ENCODE measurements around the gene ZMYND15. TPM values are rescaled to one million over a fixed set of nuclear protein-coding genes. Genes with fewer than 3 reads are reported as not detected.

The ZMYND15 gene
- total and polyA plus RNA-seq, 2 donors (not counting 1 experiment from before 2014, with no cell fraction given), result under 0.01 to 0.11 TPM

GRCh38 chr17:4795168-4795567 is 55.5 kb downstream of the ZMYND15 start:
- H3K9me3 ChIP-seq (ENCODE audit: control insufficient read depth, insufficient read depth, low read depth, low read length), result no peaks in the 10 kb centered on the region
- H4K20me1 ChIP-seq (ENCODE audit: control insufficient read depth, extremely low read depth, insufficient read depth, low read length), result no peaks in the 10 kb centered on the region
- H3K27me3 ChIP-seq (ENCODE audit: control insufficient read depth, insufficient read depth, low read length), result no peaks in the 10 kb centered on the region
- H3K9ac ChIP-seq (ENCODE audit: insufficient read depth, low read length), result no peak overlapping the region
- TF ChIP-seq CTCF (conservative IDR thresholded peaks at IDR 0.05 in 1 of 2, IDR thresholded peaks at IDR 0.05 in 1 of 2; ENCODE audit: low read depth in 1 of 2, low read length in 2 of 2), result no peak
- no peak for TF ChIP-seq EZH2 (IDR thresholded peaks at IDR 0.05; ENCODE audit: low read length, missing control alignments)
- H3K36me3 ChIP-seq (ENCODE audit: control insufficient read depth, insufficient read depth, low read length), result peaks cover 11% of the 10 kb centered on the region
- H3K4me3 ChIP-seq (replicated peaks in 1 of 4; ENCODE audit: control extremely low read depth in 1 of 4, insufficient read depth in 1 of 4, low read depth in 3 of 4, low read length in 4 of 4), result no peak overlapping the region
- H3K4me2 ChIP-seq (ENCODE audit: extremely low read depth, insufficient read depth, low read length), result no peak overlapping the region
- H3K79me2 ChIP-seq (ENCODE audit: control insufficient read depth, insufficient read depth, low read length), result peaks cover 11% of the 10 kb centered on the region
- H3K4me1 ChIP-seq (ENCODE audit: control insufficient read depth, extremely low read depth, insufficient read depth, low read length), result no peaks in the 10 kb centered on the region
- peak overlapping the region; percentile 38 for H2AFZ ChIP-seq (ENCODE audit: low read length)
- no peak overlapping the region for H3K27ac ChIP-seq (ENCODE audit: insufficient read depth, low read length)
- no peak for DNase-seq (ENCODE audit: low read depth in 2 of 2)

Other genes starting within 250 kb of the ZMYND15 start
- gene SPNS2, start 241.0 kb upstream of the ZMYND15 start, total RNA-seq, result under 0.01 and 0.17 TPM in 2 replicates
- not detected in 2 replicates for gene SPNS2, start 241.0 kb upstream of the ZMYND15 start, polyA plus RNA-seq
- 28.6 and 35.2 TPM in 2 replicates for gene MYBBP1A, start 184.4 kb upstream of the ZMYND15 start, total RNA-seq
- 14.1 and 23.5 TPM in 2 replicates for gene MYBBP1A, start 184.4 kb upstream of the ZMYND15 start, polyA plus RNA-seq
- gene GGT6, start 179.3 kb upstream of the ZMYND15 start, total RNA-seq, result not detected in 2 replicates
- not detected in 2 replicates for gene GGT6, start 179.3 kb upstream of the ZMYND15 start, polyA plus RNA-seq
- gene SMTNL2, start 155.3 kb upstream of the ZMYND15 start, total RNA-seq, result 0.99 and 1.5 TPM in 2 replicates
- gene SMTNL2, start 155.3 kb upstream of the ZMYND15 start, polyA plus RNA-seq, result 0.03 and 0.17 TPM in 2 replicates
- gene ALOX15, start 98.2 kb upstream of the ZMYND15 start, total RNA-seq, result not detected in 2 replicates
- not detected in 2 replicates for gene ALOX15, start 98.2 kb upstream of the ZMYND15 start, polyA plus RNA-seq
- 16.0 and 16.4 TPM in 2 replicates for gene PELP1, start 35.7 kb upstream of the ZMYND15 start, total RNA-seq
- 8.6 and 13.1 TPM in 2 replicates for gene PELP1, start 35.7 kb upstream of the ZMYND15 start, polyA plus RNA-seq
- gene ARRB2, start 29.2 kb upstream of the ZMYND15 start, total RNA-seq, result 2.8 and 3.3 TPM in 2 replicates
- 4.6 and 8.3 TPM in 2 replicates for gene ARRB2, start 29.2 kb upstream of the ZMYND15 start, polyA plus RNA-seq
- 9.2 and 10.8 TPM in 2 replicates for gene MED11, start 8.4 kb upstream of the ZMYND15 start, total RNA-seq
- 29.1 and 29.6 TPM in 2 replicates for gene MED11, start 8.4 kb upstream of the ZMYND15 start, polyA plus RNA-seq
- 0.83 and 4.1 TPM in 2 replicates for gene CXCL16, start 95 bp downstream of the ZMYND15 start, total RNA-seq
- gene CXCL16, start 95 bp downstream of the ZMYND15 start, polyA plus RNA-seq, result 2.0 and 2.4 TPM in 2 replicates
- not detected in 2 replicates for gene TM4SF5, start 32.1 kb downstream of the ZMYND15 start, total RNA-seq
- not detected in 2 replicates for gene TM4SF5, start 32.1 kb downstream of the ZMYND15 start, polyA plus RNA-seq
- gene VMO1, start 46.5 kb downstream of the ZMYND15 start, total RNA-seq, result 0.33 and 1.5 TPM in 2 replicates
- 0.40 TPM in 1 of 2 replicates, not detected in the other for gene VMO1, start 46.5 kb downstream of the ZMYND15 start, polyA plus RNA-seq
- gene GLTPD2, start 49.1 kb downstream of the ZMYND15 start, total RNA-seq, result not detected in 2 replicates
- not detected in 2 replicates for gene GLTPD2, start 49.1 kb downstream of the ZMYND15 start, polyA plus RNA-seq
- 110 and 163 TPM in 2 replicates for gene PSMB6, start 56.3 kb downstream of the ZMYND15 start, total RNA-seq
- 184 and 272 TPM in 2 replicates for gene PSMB6, start 56.3 kb downstream of the ZMYND15 start, polyA plus RNA-seq
- gene PLD2, start 67.3 kb downstream of the ZMYND15 start, total RNA-seq, result 13.6 and 14.9 TPM in 2 replicates
- 12.7 and 14.3 TPM in 2 replicates for gene PLD2, start 67.3 kb downstream of the ZMYND15 start, polyA plus RNA-seq
- 15.9 and 28.6 TPM in 2 replicates for gene MINK1, start 93.5 kb downstream of the ZMYND15 start, total RNA-seq
- gene MINK1, start 93.5 kb downstream of the ZMYND15 start, polyA plus RNA-seq, result 27.2 and 35.6 TPM in 2 replicates
- 1.8 and 2.3 TPM in 2 replicates for gene C17orf107, start 159.7 kb downstream of the ZMYND15 start, total RNA-seq
- 0.34 and 0.67 TPM in 2 replicates for gene C17orf107, start 159.7 kb downstream of the ZMYND15 start, polyA plus RNA-seq
- 0.51 and 0.66 TPM in 2 replicates for gene CHRNE, start 163.3 kb downstream of the ZMYND15 start, total RNA-seq
- 0.19 and 0.23 TPM in 2 replicates for gene CHRNE, start 163.3 kb downstream of the ZMYND15 start, polyA plus RNA-seq
- not detected in 2 replicates for gene GP1BA, start 192.4 kb downstream of the ZMYND15 start, total RNA-seq
- gene GP1BA, start 192.4 kb downstream of the ZMYND15 start, polyA plus RNA-seq, result not detected in 2 replicates
- gene SLC25A11, start 200.2 kb downstream of the ZMYND15 start, total RNA-seq, result 50.3 and 59.3 TPM in 2 replicates
- 29.2 and 45.8 TPM in 2 replicates for gene SLC25A11, start 200.2 kb downstream of the ZMYND15 start, polyA plus RNA-seq
- gene RNF167, start 200.4 kb downstream of the ZMYND15 start, total RNA-seq, result 13.6 and 22.8 TPM in 2 replicates
- gene RNF167, start 200.4 kb downstream of the ZMYND15 start, polyA plus RNA-seq, result 52.6 and 83.5 TPM in 2 replicates
- 258 and 422 TPM in 2 replicates for gene PFN1, start 208.7 kb downstream of the ZMYND15 start, total RNA-seq
- 870 and 1,199 TPM in 2 replicates for gene PFN1, start 208.7 kb downstream of the ZMYND15 start, polyA plus RNA-seq
- 1.8 and 4.3 TPM in 2 replicates for gene ENO3, start 211.3 kb downstream of the ZMYND15 start, total RNA-seq
- 2.0 and 2.3 TPM in 2 replicates for gene ENO3, start 211.3 kb downstream of the ZMYND15 start, polyA plus RNA-seq
- gene SPAG7, start 228.0 kb downstream of the ZMYND15 start, total RNA-seq, result 42.9 and 62.8 TPM in 2 replicates
- gene SPAG7, start 228.0 kb downstream of the ZMYND15 start, polyA plus RNA-seq, result 80.8 and 83.0 TPM in 2 replicates
- gene CAMTA2, start 247.8 kb downstream of the ZMYND15 start, total RNA-seq, result 8.5 and 18.3 TPM in 2 replicates
- 12.4 and 16.1 TPM in 2 replicates for gene CAMTA2, start 247.8 kb downstream of the ZMYND15 start, polyA plus RNA-seq

All from fibroblast of lung (primary cell).